Activated CD4-positive, alpha-beta T cell treated with anti-CD3 and anti-CD28 coated beads, Interleukin-2, amount 10 ng/mL, durations not matched to agents 7 days and 5 days (primary cell): ENCODE data around the gene GNPTG. TPM values are rescaled to one million over a fixed set of nuclear protein-coding genes. Genes with fewer than 3 reads are reported as not detected.

Experiments used
- CTCF ChIA-PET: fragments of 350-600 bp; sonication (Branson Sonifier 250); formaldehyde crosslinking; loops from one replicate; lab custom pipeline; 2021; ENCODE audit warnings: antibody characterized with exemption; lab: Charles Lee
- POLR2A ChIA-PET: fragments of 350-600 bp; sonication (Branson Sonifier 250); formaldehyde crosslinking; loops from one replicate; lab custom pipeline; 2021; ENCODE audit warnings: antibody characterized with exemption; lab: Charles Lee
- DNase-seq: peaks from one replicate; pipeline ENCODE4 v3.0.0-alpha.2; 2020
- H3K27ac Mint-ChIP-seq: one replicate; pipeline ENCODE4 v1.8.0; 2021; ENCODE audit warnings: mild to moderate bottlenecking, moderate library complexity, mixed read lengths
- H3K27me3 Mint-ChIP-seq: one replicate; pipeline ENCODE4 v1.8.0; 2021; ENCODE audit warnings: mixed read lengths
- H3K36me3 Mint-ChIP-seq: one replicate; pipeline ENCODE4 v1.8.0; 2021; ENCODE audit warnings: low read depth, mixed read lengths
- H3K4me1 Mint-ChIP-seq: one replicate; pipeline ENCODE4 v1.8.0; 2021; ENCODE audit warnings: mixed read lengths
- H3K4me3 Mint-ChIP-seq: one replicate; pipeline ENCODE4 v1.8.0; 2021; ENCODE audit warnings: mild to moderate bottlenecking, moderate library complexity, mixed read lengths
- H3K9me3 Mint-ChIP-seq: one replicate; pipeline ENCODE4 v1.8.0; 2021; ENCODE audit warnings: mixed read lengths
- total RNA-seq, 2 experiments: library from RNA; stranded (reverse); gene quantifications; one replicate each; pipeline ENCODE4 v1.2.3, GENCODE V29; 2021

The GNPTG gene
- total RNA-seq, 2 experiments from 2014 or later, result 34.3 to 36.9 TPM

DNA sequence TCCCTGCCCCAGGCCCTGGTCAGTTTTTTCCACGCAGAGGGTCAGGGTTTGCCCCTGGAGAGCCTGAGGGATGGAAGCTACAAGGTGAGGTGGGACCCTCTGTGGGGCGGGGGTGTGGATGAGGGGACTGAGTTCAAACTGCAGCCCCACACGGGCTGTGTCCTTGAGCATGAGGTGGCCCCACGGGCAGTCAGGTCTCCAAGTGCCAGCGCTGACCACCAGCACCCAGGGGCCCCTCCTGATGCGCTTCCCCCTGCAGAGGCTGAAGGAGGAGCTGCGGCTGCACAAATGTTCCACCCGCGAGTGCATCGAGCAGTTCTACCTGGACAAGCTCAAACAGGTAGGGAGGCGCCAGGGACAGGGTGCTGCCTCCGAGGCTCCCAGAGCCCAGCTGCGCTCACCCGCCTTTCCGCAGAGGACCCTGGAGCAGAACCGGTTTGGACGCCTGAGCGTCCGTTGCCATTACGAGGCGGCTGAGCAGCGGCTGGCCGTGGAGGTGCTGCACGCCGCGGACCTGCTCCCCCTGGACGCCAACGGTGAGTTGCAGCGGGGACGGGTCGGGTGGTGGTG is 4.4 kb upstream of the GNPTG start:
- Mint-ChIP-seq H3K27me3 (no peaks in the 10 kb centered on the region), H3K9me3 (no peaks in the 10 kb centered on the region), H3K27ac (no peak overlapping the region), H3K4me3 (no peak overlapping the region), H3K36me3 (no peaks in the 10 kb centered on the region), H3K4me1 (peaks cover 25% of the 10 kb centered on the region)
- POLR2A ChIA-PET, result no interaction called here
- CTCF ChIA-PET, result interaction anchor here (0.6 to 2.0 kb wide), 2 partner anchors 16 to 359 kb away, joined by 3 to 5 read pairs; partner anchors contain the start of gene MAPK8IP3
- no peak for DNase-seq

DNA sequence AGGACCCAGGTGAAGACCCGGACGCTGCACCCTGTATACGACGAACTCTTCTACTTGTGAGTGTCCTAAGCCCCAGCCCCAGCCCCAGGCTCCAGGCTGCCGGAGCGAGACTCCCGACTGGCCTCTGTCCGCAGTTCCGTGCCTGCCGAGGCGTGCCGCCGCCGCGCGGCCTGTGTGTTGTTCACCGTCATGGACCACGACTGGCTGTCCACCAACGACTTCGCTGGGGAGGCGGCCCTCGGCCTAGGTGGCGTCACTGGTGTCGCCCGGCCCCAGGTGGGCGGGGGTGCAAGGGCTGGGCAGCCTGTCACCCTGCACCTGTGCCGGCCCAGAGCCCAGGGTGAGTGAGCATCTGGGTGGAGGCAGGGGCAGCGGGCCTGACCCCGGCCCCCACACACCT is 3.8 kb upstream of the GNPTG start:
- no peaks in the 10 kb centered on the region for H3K9me3 Mint-ChIP-seq
- H3K4me3 Mint-ChIP-seq, result no peak overlapping the region
- POLR2A ChIA-PET, result no interaction called here
- H3K36me3 Mint-ChIP-seq, result no peaks in the 10 kb centered on the region
- CTCF ChIA-PET, result interaction anchor here (1.0 to 2.0 kb wide), 2 partner anchors 15 to 101 kb away, joined by 3 to 5 read pairs; no protein-coding TSS in a partner anchor
- peaks cover 24% of the 10 kb centered on the region for H3K4me1 Mint-ChIP-seq
- DNase-seq, result no peak
- H3K27me3 Mint-ChIP-seq, result no peaks in the 10 kb centered on the region
- no peak overlapping the region for H3K27ac Mint-ChIP-seq

DNA sequence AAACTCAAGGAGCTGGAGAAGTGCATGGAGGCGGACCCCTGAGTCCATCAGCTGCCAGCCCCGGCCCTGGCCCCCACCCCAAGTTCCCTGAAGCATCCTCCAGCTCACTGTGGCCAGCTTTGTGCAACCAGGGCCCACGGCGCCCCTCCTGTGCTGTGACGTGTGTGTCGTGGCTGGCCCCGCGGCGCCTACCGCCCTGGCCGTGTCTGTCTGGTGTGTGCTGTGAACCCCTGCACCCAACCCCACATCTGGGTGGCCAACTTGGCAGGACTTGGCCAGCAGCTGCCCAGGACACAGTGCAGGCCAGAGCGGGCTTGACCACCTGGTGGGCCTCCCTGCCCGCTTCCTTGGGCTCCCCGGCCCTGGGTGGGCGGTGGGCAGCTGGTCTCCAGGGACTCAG is 3.3 kb upstream of the GNPTG start:
- Mint-ChIP-seq H3K4me1 (peaks cover 24% of the 10 kb centered on the region), H3K27ac (no peak overlapping the region), H3K27me3 (no peaks in the 10 kb centered on the region), H3K9me3 (no peaks in the 10 kb centered on the region), H3K4me3 (no peak overlapping the region), H3K36me3 (no peaks in the 10 kb centered on the region)
- ChIA-PET CTCF (interaction anchor here (1.0 to 2.0 kb wide), 2 partner anchors 15 to 102 kb away, joined by 3 to 5 read pairs; no protein-coding TSS in a partner anchor), POLR2A (no interaction called here)
- DNase-seq, result no peak

DNA sequence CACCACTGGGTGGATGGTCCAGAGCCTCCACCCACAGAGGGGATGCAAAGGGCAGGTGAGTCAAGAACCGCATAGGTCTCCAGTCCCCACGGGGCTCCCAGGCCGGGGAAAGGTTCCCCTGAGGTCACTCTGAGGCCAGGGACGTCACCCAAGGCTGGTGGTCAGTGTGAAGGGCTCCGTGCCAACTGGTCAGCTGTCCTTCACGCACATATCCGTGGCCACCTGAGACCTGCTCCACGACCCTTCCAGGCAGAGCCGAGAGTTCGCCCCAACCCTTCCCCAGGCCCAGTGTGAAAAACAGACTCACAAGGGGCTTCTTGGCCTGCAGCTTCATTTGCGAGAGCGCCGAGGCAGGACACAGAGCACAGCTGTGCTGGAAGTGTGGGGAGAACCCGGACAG is 2.8 kb upstream of the GNPTG start:
- ChIA-PET CTCF (interaction anchor here (1.0 kb wide), 1 partner anchor 102 kb away, joined by 3 read pairs; no protein-coding TSS in a partner anchor), POLR2A (no interaction called here)
- Mint-ChIP-seq H3K27ac (peak overlapping the region; percentile 13), H3K9me3 (no peaks in the 10 kb centered on the region), H3K27me3 (no peaks in the 10 kb centered on the region), H3K4me3 (no peak overlapping the region), H3K4me1 (peaks cover 27% of the 10 kb centered on the region), H3K36me3 (no peaks in the 10 kb centered on the region)
- DNase-seq, result no peak

DNA sequence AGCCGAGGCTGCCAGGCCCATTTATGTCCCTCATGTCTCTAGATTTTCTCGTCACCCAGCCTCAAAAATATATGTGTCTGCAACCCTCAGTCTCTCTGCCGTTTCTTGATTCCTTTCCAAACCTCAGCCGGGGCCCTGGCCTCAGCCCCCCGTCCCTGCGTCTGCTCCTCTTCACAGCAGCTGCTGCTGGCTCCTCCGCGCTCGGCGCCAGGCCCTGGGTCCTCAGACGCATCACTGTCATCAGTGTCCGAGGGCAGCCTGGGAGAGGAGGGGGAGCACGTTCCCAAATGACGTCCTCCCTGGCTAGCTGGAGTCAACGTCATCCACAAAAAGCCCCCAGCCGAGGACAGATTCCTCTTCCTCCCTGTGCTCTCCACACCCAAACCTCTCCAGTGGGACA is 2.4 kb upstream of the GNPTG start:
- Mint-ChIP-seq H3K27ac (peak overlapping the region; percentile 13), H3K27me3 (no peaks in the 10 kb centered on the region), H3K9me3 (no peaks in the 10 kb centered on the region), H3K4me3 (no peak overlapping the region), H3K36me3 (no peaks in the 10 kb centered on the region), H3K4me1 (peaks cover 30% of the 10 kb centered on the region)
- ChIA-PET POLR2A (no interaction called here), CTCF (no interaction called here)
- no peak for DNase-seq

DNA sequence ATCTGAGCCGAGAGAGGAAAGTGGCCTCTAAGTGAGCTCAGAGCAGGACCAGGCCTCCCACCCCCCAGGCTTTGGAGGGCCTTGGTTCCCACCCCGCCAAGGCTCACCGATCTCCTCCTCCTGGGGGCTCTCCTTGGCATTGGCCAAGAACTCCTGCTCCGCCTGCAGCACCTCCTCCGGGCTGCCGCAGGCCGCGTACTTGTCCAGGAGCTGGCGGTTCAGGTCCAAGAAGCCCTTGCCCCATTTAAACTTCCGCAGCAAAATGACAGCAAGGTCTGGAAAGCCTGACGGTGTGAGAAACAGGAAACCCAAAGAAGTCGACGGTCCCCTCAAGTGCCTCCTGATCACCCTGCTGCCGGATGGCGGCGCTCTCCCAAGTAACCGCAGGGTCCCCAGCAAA is 1.8 kb upstream of the GNPTG start:
- ChIA-PET CTCF (interaction anchor here (1.2 to 1.5 kb wide), 2 partner anchors 12 to 14 kb away, joined by 3 to 8 read pairs; no protein-coding TSS in a partner anchor), POLR2A (no interaction called here)
- DNase-seq, result no peak
- Mint-ChIP-seq H3K9me3 (no peaks in the 10 kb centered on the region), H3K4me1 (peaks cover 32% of the 10 kb centered on the region), H3K27ac (no peak overlapping the region), H3K27me3 (no peaks in the 10 kb centered on the region), H3K4me3 (peak overlapping the region; percentile 76), H3K36me3 (no peaks in the 10 kb centered on the region)

DNA sequence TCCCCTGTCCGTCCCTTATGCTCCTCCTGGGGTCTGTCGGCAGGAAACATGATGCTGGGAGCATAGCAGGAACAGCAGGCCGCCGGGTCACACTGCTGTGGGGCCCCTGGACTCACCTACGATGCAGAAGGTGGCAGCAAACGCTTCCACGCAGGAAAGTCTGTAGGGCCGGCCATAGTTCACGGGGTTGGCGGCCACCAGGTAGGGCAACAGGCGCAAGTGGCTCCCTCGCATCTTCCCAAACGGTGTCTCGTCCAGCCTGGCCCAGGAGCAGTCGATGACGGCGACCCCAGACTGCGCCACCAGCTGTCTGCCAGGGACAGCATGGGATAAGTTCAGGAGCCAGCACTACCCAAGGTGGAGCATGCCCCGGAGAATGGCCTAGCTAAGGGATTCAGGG is 1.0 kb upstream of the GNPTG start:
- no peak overlapping the region for H3K27ac Mint-ChIP-seq
- H3K9me3 Mint-ChIP-seq, result no peaks in the 10 kb centered on the region
- no peak for DNase-seq
- peaks cover 36% of the 10 kb centered on the region for H3K4me1 Mint-ChIP-seq
- ChIA-PET CTCF (interaction anchor here (1.2 to 1.5 kb wide), 3 partner anchors 13 to 15 kb away, joined by 3 to 8 read pairs (median 3); no protein-coding TSS in a partner anchor), POLR2A (no interaction called here)
- no peaks in the 10 kb centered on the region for H3K36me3 Mint-ChIP-seq
- no peaks in the 10 kb centered on the region for H3K27me3 Mint-ChIP-seq
- peak overlapping the region; percentile 76 for H3K4me3 Mint-ChIP-seq

DNA sequence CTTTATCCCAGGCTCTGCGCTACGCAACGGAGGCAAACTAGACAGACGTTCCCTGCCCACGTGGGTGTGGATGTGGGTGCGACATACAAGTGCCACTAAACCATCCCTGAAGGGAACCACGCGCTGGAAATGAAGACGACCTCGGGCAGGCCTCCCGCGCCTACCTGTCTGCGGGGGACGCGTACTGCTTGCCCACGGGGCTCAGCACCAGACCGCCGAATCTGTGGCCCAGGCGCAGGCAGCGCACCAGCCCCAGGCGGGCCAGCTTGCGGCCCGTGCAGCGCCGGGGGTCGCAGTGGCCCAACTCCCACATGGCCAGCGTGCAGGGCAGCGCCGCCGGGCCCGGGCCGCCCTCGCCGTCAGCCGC is 533 bp upstream of the GNPTG start:
- Mint-ChIP-seq H3K36me3 (no peaks in the 10 kb centered on the region), H3K4me1 (peaks cover 36% of the 10 kb centered on the region), H3K4me3 (peak overlapping the region; percentile 76), H3K27me3 (no peaks in the 10 kb centered on the region), H3K9me3 (no peaks in the 10 kb centered on the region), H3K27ac (peak overlapping the region; percentile 80)
- CTCF ChIA-PET, result interaction anchor here (1.3 to 1.5 kb wide), 2 partner anchors 12 to 15 kb away, joined by 3 to 8 read pairs; no protein-coding TSS in a partner anchor
- no peak for DNase-seq
- POLR2A ChIA-PET, result no interaction called here

DNA sequence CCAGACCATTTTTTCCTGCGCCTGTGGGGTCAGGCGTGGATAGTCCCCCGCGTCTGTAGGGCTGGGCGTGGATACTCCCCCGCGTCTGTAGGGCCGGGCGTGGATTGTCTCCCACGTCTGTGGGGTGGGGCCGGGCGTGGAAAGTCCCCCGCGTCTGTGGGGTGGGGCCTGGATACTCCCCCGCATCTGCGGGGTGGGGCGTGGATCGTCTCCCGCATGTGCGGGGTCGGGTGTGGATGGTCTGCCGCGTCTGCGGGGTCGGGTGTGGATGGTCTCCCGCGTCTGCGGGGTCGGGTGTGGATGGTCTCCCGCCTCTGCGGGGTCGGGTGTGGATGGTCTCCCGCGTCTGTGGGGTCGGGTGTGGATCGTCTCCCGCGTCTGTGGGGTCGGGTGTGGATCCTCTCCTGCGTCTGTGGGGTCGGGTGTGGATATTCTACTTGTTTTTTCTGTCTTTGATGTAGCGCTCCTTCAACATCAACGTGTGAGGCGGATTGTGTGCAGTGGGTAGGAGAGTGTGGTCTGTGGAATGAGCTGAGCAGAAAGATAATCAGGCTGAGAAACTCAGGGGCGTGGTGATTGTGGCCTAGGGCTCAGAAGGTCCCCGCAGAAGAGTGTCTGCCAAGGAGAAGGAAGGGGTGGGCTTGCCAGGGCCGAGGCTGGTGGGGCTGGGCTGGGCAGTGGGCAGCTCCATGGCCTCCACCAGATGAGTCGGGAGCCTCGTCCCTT is 3.2 kb downstream of the GNPTG start:
- Mint-ChIP-seq H3K27me3 (no peaks in the 10 kb centered on the region), H3K4me3 (no peak overlapping the region), H3K27ac (peak overlapping the region; percentile 19), H3K36me3 (peaks cover under 1% of the 10 kb centered on the region), H3K4me1 (peaks cover 36% of the 10 kb centered on the region), H3K9me3 (no peaks in the 10 kb centered on the region)
- no peak for DNase-seq
- POLR2A ChIA-PET, result interaction anchor here (0.6 kb wide), 1 partner anchor 11 kb away, joined by 3 read pairs; no protein-coding TSS in a partner anchor
- CTCF ChIA-PET, result interaction anchor here (0.5 to 1.2 kb wide), 2 partner anchors 9 to 294 kb away, joined by 3 to 5 read pairs; no protein-coding TSS in a partner anchor

DNA sequence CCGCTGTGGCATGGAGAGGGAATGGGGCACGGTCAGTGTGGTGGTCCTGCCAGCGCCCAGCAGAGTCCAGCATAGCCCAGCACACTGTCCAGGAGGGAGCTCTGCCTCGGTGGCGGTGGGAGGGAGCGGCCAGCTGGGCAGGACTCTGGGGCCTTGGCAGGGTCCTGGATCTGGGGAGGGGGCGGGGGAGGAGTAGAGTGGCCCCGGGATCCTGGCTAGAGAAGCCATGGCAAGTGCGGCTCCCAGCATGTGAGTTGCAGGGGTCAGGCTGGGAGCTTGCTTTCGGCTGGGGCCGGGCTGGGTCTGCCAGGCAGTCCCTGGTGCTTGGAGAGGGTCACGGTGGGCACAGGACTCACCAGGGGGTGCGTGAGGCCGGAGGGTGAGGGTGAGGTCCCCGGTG is 3.9 kb downstream of the GNPTG start:
- no peak for DNase-seq
- CTCF ChIA-PET, result interaction anchor here (0.5 to 1.2 kb wide), 2 partner anchors 8 to 293 kb away, joined by 3 to 5 read pairs; no protein-coding TSS in a partner anchor
- Mint-ChIP-seq H3K27ac (no peak overlapping the region), H3K27me3 (no peaks in the 10 kb centered on the region), H3K4me3 (no peak overlapping the region), H3K4me1 (peaks cover 31% of the 10 kb centered on the region), H3K36me3 (peaks cover 3% of the 10 kb centered on the region), H3K9me3 (no peaks in the 10 kb centered on the region)
- POLR2A ChIA-PET, result no interaction called here

DNA sequence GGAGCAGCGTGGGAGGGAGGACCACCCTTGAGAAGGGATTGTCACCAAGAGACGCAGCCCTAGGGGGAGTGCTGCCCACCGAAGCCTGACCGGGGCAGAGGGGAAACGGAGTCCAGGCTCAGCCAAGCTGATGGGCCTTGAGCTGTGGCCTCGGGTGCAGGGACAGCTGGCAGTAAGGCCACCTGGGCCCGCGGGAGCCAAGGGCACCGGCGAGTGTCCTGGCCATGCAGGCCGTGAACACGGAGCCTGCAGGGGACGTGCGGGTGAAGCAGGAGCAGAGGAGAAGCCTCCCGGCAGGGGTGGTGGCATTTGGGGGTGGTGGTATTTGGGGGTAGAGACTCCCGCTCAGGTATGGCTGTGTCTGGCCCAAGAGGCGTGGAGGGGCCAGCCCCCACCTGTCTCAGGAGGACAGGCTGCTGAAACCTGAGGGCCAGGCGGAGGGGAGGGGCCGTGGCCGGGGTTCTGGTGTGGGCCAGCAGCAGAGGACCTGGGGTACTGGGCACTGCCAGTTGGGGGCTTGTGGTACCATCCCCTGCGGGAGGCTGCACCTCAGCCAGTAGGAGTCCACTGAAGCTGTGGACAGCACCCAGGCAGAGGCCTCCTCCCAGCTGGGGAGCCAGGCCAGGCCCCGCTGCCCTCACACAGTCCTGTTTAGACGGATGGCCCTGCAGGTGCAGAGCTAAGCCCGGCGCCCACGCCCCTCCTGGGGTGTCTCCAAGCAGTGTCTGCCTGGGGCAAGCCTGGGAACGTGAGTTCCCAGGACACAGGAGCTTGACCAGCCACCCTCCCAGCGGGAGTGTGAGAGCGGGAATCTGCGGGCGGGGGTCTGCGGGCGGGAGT is 4.5 kb downstream of the GNPTG start:
- no peak overlapping the region for H3K4me3 Mint-ChIP-seq
- H3K9me3 Mint-ChIP-seq, result no peaks in the 10 kb centered on the region
- no peaks in the 10 kb centered on the region for H3K27me3 Mint-ChIP-seq
- H3K36me3 Mint-ChIP-seq, result peaks cover 3% of the 10 kb centered on the region
- H3K4me1 Mint-ChIP-seq, result peaks cover 28% of the 10 kb centered on the region
- ChIA-PET POLR2A (no interaction called here), CTCF (interaction anchor here (1.2 kb wide), 2 partner anchors 7 to 12 kb away, joined by 3 to 5 read pairs; no protein-coding TSS in a partner anchor)
- DNase-seq, result no peak
- H3K27ac Mint-ChIP-seq, result no peak overlapping the region

DNA sequence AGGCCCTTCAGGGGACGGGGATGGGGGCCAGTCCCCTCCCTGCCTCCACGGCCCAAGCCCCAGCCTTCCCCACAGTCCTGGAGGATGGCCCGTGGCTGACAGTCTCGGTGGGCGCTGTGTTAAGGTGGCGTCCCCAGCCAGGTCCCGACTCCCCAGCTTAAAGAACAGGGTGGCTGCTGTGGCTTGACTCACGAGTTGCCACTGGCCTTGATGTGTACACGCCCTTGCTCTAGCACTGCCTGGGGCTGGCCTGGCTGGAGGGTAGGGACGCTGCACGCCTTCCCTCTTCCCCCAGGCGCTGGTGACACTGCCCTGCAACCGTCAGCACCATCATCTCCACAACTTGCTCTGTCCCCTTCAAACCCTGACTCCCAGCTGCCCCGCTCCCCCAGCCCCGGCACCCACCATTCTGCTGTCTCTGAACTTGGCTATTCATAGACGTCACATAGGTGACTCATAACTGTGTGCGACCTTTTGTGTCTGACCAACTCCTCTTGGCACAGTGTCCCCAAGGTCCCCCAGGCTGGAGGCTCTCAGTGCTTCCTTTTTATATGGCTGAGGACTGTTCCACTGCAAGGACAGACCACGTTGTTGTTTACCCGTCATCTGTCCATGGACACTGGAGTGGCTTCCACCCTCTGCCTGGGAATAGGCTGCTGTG is 6.3 kb downstream of the GNPTG start:
- Mint-ChIP-seq H3K9me3 (no peaks in the 10 kb centered on the region), H3K4me3 (no peak overlapping the region), H3K36me3 (peaks cover 7% of the 10 kb centered on the region), H3K27me3 (no peaks in the 10 kb centered on the region), H3K27ac (no peak overlapping the region), H3K4me1 (peaks cover 18% of the 10 kb centered on the region)
- no peak for DNase-seq
- CTCF ChIA-PET, result interaction anchor here (0.9 kb wide), 1 partner anchor 23 kb away, joined by 3 read pairs; no protein-coding TSS in a partner anchor
- POLR2A ChIA-PET, result no interaction called here
